ENCODE data around the gene BPI. TPM values are rescaled to one million over a fixed set of nuclear protein-coding genes. Genes with fewer than 3 reads are reported as not detected.
"Not testable (repeated sequence)": the region's sequence is repeated elsewhere in the genome, so short reads cannot be mapped to it uniquely, and the experiment has no call there.

BPI gene
- total RNA-seq, 1 experiment from 2014 or later, result not detected

DNA sequence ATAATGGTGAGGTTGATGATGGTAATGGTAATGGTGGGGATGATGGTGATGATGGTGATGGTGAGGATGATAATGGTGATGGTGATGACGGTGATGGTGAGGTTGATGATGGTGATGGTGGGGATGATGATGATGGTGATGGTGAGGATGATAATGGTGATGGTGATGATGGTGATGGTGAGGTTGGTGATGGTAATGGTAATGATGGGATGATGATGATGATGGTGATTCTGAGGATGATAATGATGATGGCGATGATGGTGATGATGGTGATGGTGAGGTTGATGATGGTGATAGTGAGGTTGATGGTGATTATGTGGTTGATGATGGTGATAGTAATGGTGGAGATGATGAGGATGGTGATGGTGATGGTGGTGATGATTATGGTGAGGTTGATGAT, 9.7 kb downstream of the BPI start:
- ChIA-PET CTCF (no interaction called here), POLR2A (no interaction called here)
- Histone ChIP-seq H3K36me3 (ENCODE audit: control insufficient read depth, insufficient read depth, low read length) (no peaks in the 10 kb centered on the region), H3K9me3 (ENCODE audit: control insufficient read depth, insufficient read depth, low read depth, low read length) (no peaks in the 10 kb centered on the region), H3K27me3 (ENCODE audit: control insufficient read depth, insufficient read depth, low read length) (peaks cover 3% of the 10 kb centered on the region; the same call in 1 of the 2 replicates), H3K4me1 (ENCODE audit: control insufficient read depth, insufficient read depth, low read length) (no peaks in the 10 kb centered on the region), H3K4me3 (ENCODE audit: low read depth in 2 of 2, low read length in 2 of 2) (no peak overlapping the region), H3K27ac (ENCODE audit: low read length) (no peak overlapping the region)
- BruUV-seq (replicated peaks), result no TSS peak
- TF ChIP-seq SIN3A (IDR thresholded peaks at IDR 0.05; ENCODE audit: borderline replicate concordance, insufficient read depth, low read depth, low read length) (no peak), POLR2AphosphoS5 (IDR thresholded peaks at IDR 0.05; ENCODE audit: low read depth, low read length) (no peak), TCF7L2 (IDR thresholded peaks at IDR 0.05; ENCODE audit: low read depth, low read length) (no peak)
- TF ChIP-seq, protein P1, sequence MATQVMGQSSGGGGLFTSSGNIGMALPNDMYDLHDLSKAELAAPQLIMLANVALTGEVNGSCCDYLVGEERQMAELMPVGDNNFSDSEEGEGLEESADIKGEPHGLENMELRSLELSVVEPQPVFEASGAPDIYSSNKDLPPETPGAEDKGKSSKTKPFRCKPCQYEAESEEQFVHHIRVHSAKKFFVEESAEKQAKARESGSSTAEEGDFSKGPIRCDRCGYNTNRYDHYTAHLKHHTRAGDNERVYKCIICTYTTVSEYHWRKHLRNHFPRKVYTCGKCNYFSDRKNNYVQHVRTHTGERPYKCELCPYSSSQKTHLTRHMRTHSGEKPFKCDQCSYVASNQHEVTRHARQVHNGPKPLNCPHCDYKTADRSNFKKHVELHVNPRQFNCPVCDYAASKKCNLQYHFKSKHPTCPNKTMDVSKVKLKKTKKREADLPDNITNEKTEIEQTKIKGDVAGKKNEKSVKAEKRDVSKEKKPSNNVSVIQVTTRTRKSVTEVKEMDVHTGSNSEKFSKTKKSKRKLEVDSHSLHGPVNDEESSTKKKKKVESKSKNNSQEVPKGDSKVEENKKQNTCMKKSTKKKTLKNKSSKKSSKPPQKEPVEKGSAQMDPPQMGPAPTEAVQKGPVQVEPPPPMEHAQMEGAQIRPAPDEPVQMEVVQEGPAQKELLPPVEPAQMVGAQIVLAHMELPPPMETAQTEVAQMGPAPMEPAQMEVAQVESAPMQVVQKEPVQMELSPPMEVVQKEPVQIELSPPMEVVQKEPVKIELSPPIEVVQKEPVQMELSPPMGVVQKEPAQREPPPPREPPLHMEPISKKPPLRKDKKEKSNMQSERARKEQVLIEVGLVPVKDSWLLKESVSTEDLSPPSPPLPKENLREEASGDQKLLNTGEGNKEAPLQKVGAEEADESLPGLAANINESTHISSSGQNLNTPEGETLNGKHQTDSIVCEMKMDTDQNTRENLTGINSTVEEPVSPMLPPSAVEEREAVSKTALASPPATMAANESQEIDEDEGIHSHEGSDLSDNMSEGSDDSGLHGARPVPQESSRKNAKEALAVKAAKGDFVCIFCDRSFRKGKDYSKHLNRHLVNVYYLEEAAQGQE (IDR thresholded peaks at IDR 0.05; ENCODE audit: insufficient read depth in 1 of 2, low read depth in 2 of 2, low read length in 1 of 2), result no peak
- TF ChIP-seq, protein P2, sequence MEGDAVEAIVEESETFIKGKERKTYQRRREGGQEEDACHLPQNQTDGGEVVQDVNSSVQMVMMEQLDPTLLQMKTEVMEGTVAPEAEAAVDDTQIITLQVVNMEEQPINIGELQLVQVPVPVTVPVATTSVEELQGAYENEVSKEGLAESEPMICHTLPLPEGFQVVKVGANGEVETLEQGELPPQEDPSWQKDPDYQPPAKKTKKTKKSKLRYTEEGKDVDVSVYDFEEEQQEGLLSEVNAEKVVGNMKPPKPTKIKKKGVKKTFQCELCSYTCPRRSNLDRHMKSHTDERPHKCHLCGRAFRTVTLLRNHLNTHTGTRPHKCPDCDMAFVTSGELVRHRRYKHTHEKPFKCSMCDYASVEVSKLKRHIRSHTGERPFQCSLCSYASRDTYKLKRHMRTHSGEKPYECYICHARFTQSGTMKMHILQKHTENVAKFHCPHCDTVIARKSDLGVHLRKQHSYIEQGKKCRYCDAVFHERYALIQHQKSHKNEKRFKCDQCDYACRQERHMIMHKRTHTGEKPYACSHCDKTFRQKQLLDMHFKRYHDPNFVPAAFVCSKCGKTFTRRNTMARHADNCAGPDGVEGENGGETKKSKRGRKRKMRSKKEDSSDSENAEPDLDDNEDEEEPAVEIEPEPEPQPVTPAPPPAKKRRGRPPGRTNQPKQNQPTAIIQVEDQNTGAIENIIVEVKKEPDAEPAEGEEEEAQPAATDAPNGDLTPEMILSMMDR (IDR thresholded peaks at IDR 0.05), result no peak
- in situ Hi-C loops (cut with HindIII; ENCODE audit: low pct_unique_long_range_greater_than_20kb, low sequenced_read_pairs) (no loop called here), intact Hi-C loops (cut with micrococcal nuclease; ENCODE audit: unreplicated experiment) (no loop called here)
- no peak for DNase-seq (ENCODE audit: low read depth, low spot score)
- ATAC-seq, result no peak

DNA sequence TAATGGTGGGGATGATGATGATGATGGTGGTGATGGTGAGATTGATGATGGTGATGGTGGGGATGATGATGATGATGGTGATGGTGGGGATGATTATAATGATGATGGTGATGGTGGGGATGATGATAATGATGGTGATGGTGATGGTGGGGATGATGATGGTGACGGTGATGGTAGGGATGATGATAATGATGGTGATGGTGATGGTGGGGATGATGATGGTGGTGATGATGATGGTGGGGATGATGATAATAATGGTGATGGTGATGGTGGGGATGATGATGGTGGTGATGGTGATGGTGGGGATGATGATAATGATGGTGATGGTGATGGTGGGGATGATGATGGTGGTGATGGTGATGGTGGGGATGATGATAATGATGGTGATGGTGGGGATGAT, 10.4 kb downstream of the BPI start:
- ATAC-seq; DNase-seq (ENCODE audit: low read depth, low spot score); H3K4me1 ChIP-seq (ENCODE audit: control insufficient read depth, insufficient read depth, low read length); intact Hi-C loops (cut with micrococcal nuclease; ENCODE audit: unreplicated experiment); CTCF ChIA-PET; POLR2A ChIA-PET; H3K36me3 ChIP-seq (ENCODE audit: control insufficient read depth, insufficient read depth, low read length); H3K27me3 ChIP-seq (ENCODE audit: control insufficient read depth, insufficient read depth, low read length); H3K9me3 ChIP-seq (ENCODE audit: control insufficient read depth, insufficient read depth, low read depth, low read length); H3K4me3 ChIP-seq (ENCODE audit: low read depth in 2 of 2, low read length in 2 of 2); in situ Hi-C loops (cut with HindIII; ENCODE audit: low pct_unique_long_range_greater_than_20kb, low sequenced_read_pairs); BruUV-seq (replicated peaks); H3K27ac ChIP-seq (ENCODE audit: low read length): not testable (repeated sequence)

DNA sequence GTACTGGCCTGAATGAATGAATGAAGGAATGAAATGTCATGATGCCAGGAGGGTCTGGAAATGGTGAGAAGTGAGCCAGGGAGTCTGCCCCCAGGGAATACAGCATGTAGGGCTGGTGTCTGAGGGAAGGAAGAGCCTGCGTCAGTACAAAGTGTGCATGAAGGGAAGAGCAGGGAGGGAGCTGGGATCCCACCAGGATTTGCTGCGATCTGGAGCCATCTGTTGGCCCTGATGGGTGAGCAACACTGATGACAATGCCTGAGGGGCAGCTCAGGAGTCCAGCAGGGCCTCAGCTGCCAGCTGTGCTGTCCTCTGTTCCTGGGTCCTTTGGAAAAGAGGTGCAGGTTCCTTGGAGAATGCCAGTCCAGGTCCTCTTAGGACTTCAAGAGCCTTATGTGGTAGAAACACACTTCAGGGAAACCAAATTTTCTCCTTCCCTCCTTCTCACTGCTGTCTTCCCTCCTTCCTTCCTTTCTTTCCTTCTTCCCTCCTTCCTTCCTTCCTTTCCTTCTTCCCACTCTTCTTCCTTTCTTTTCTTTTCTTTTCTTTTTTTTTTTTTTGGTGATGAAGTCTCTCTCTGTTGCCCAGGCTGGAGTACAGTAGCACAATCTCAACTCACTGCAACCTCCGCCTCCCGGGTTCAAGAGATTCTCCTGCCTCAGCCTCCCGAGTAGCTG, 11.5 kb downstream of the BPI start:
- TF ChIP-seq, protein P1 (IDR thresholded peaks at IDR 0.05; ENCODE audit: insufficient read depth in 1 of 2, low read depth in 2 of 2, low read length in 1 of 2), result no peak
- no peak for TF ChIP-seq TCF7L2 (IDR thresholded peaks at IDR 0.05; ENCODE audit: low read depth, low read length)
- CTCF ChIA-PET, result no interaction called here
- POLR2A ChIA-PET, result interaction anchor here (0.7 kb wide), 1 partner anchor 592 kb away, joined by 3 read pairs; no protein-coding TSS in a partner anchor
- peaks cover 3% of the 10 kb centered on the region for H3K27me3 ChIP-seq (ENCODE audit: control insufficient read depth, insufficient read depth, low read length)
- in situ Hi-C loops (cut with HindIII; ENCODE audit: low pct_unique_long_range_greater_than_20kb, low sequenced_read_pairs) (no loop called here), intact Hi-C loops (cut with micrococcal nuclease; ENCODE audit: unreplicated experiment) (no loop called here)
- H3K36me3 ChIP-seq (ENCODE audit: control insufficient read depth, insufficient read depth, low read length), result no peaks in the 10 kb centered on the region
- no TSS peak for BruUV-seq (replicated peaks)
- ATAC-seq (0 out of 2 replicates have a peak, but pooled peaks have one; percentile 69), DNase-seq (ENCODE audit: low read depth, low spot score) (no peak)
- no peak overlapping the region for H3K4me3 ChIP-seq (ENCODE audit: low read depth in 2 of 2, low read length in 2 of 2)
- H3K27ac ChIP-seq (ENCODE audit: low read length), result no peak overlapping the region
- no peaks in the 10 kb centered on the region for H3K4me1 ChIP-seq (ENCODE audit: control insufficient read depth, insufficient read depth, low read length)
- no peaks in the 10 kb centered on the region for H3K9me3 ChIP-seq (ENCODE audit: control insufficient read depth, insufficient read depth, low read depth, low read length)

Data from Panc1 (cell line).